Chondrocyte (in vitro differentiated cells): Measurements from ENCODE around the gene CPZ. TPM values are rescaled to one million over a fixed set of nuclear protein-coding genes. Genes with fewer than 3 reads are reported as not detected.
A peak's percentile ranks its signal among the peaks of the same experiment; 100 is the strongest.

Experiments
- DNase-seq: peaks from one replicate; pipeline ENCODE4 v3.0.0; 2021; ENCODE audit warnings: mixed read lengths, low spot score
- H3K27ac Mint-ChIP-seq: one replicate; pipeline ENCODE4 v1.8.0; 2021; ENCODE audit warnings: mild to moderate bottlenecking, moderate library complexity, mixed read lengths; ENCODE audit not compliant: unreplicated experiment
- H3K27me3 Mint-ChIP-seq: 2 replicates; pipeline ENCODE4 v1.8.0; 2021; ENCODE audit warnings: low read depth, mixed read lengths
- H3K36me3 Mint-ChIP-seq: 2 replicates; pipeline ENCODE4 v1.8.0; 2021; ENCODE audit warnings: low read depth, mixed read lengths
- H3K4me1 Mint-ChIP-seq: 2 replicates; pipeline ENCODE4 v1.8.0; 2021; ENCODE audit warnings: low read depth, mild to moderate bottlenecking, mixed read lengths
- H3K4me3 Mint-ChIP-seq: one replicate; pipeline ENCODE4 v1.8.0; 2021; ENCODE audit warnings: mild to moderate bottlenecking, moderate library complexity, mixed read lengths; ENCODE audit not compliant: unreplicated experiment
- H3K9me3 Mint-ChIP-seq: 2 replicates; pipeline ENCODE4 v1.8.0; 2021; ENCODE audit warnings: low read depth, mixed read lengths
- total RNA-seq: library from RNA; stranded (reverse); gene quantifications from 3 replicates; pipeline ENCODE4 v1.2.1, GENCODE V29; 2021
- TF ChIP-seq, protein P1 (sequence below): fragments of 200-600 bp; sonication (generic); IDR thresholded peaks from 2 replicates; pipeline ENCODE4 v1.5.0; 2021; ENCODE audit warnings: antibody characterized with exemption, mild to moderate bottlenecking, moderate library complexity

Gene CPZ
- total RNA-seq, 1 donor from 2014 or later, result 9.5 TPM

DNA sequence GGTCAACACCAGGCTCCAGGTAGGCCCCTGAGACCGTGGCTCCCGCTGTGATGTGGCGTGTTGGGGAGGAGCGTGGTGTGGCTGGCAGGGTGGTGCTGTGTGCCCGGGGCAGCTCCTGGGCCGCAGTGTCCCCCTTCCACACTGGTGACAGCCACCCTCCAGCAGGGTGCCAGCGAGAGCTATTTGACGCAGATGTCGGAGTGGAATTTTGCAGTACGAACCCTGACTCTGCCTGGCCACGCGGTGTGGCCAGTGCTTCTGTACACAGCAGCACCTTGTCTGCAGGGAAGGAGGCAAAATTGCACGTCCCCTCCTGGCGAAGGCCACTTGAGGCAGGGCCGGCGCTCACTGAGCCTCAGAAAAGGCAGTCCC lies 53.2 kb downstream of the CPZ start:
- DNase-seq, result peak; percentile 84
- Mint-ChIP-seq H3K27ac (no peak overlapping the region), H3K4me3 (no peak overlapping the region), H3K4me1 (no peaks in the 10 kb centered on the region), H3K9me3 (no peaks in the 10 kb centered on the region), H3K36me3 (no peaks in the 10 kb centered on the region), H3K27me3 (peaks cover 33% of the 10 kb centered on the region)
- TF ChIP-seq, protein P1, sequence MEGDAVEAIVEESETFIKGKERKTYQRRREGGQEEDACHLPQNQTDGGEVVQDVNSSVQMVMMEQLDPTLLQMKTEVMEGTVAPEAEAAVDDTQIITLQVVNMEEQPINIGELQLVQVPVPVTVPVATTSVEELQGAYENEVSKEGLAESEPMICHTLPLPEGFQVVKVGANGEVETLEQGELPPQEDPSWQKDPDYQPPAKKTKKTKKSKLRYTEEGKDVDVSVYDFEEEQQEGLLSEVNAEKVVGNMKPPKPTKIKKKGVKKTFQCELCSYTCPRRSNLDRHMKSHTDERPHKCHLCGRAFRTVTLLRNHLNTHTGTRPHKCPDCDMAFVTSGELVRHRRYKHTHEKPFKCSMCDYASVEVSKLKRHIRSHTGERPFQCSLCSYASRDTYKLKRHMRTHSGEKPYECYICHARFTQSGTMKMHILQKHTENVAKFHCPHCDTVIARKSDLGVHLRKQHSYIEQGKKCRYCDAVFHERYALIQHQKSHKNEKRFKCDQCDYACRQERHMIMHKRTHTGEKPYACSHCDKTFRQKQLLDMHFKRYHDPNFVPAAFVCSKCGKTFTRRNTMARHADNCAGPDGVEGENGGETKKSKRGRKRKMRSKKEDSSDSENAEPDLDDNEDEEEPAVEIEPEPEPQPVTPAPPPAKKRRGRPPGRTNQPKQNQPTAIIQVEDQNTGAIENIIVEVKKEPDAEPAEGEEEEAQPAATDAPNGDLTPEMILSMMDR, result no peak

- Mint-ChIP-seq H3K27ac (no peak overlapping the region), H3K9me3 (no peaks in the 10 kb centered on the region), H3K4me1 (no peaks in the 10 kb centered on the region), H3K36me3 (no peaks in the 10 kb centered on the region), H3K27me3 (peaks cover 31% of the 10 kb centered on the region), H3K4me3 (no peak overlapping the region)
- peak; percentile 69 for DNase-seq
- TF ChIP-seq, protein P1, result no peak
Measured at GRCh38 chr4:8646296-8647093, 53.9 kb downstream of the CPZ start.

- Mint-ChIP-seq H3K27ac (no peak overlapping the region), H3K27me3 (peaks cover 26% of the 10 kb centered on the region), H3K4me1 (no peaks in the 10 kb centered on the region), H3K9me3 (no peaks in the 10 kb centered on the region), H3K4me3 (no peak overlapping the region), H3K36me3 (no peaks in the 10 kb centered on the region)
- DNase-seq, result peak; percentile 24
- TF ChIP-seq, protein P1, result no peak
Measured at GRCh38 chr4:8647094-8647570, 54.6 kb downstream of the CPZ start.

DNA sequence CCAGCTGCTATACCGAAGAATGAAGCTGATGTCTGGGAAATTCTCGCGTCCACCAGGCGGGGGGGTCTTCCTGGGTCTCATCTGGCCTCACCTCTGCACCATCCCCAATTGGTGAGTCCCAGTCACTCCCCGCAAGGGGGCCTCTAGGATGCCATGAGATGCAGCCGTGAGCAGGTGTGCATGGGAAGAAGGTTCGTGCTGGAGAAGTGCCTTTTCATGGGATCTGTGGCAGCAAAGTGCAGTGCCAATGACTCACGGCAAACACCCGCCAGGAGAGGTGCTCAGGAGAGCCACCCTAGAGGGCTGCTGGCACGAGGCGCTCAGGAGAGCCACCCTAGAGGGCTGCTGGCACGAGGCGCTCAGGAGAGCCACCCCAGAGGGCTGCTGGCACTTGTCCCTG lies 55.1 kb downstream of the CPZ start:
- Mint-ChIP-seq H3K36me3 (no peaks in the 10 kb centered on the region), H3K27ac (no peak overlapping the region), H3K27me3 (peaks cover 28% of the 10 kb centered on the region), H3K4me3 (no peak overlapping the region), H3K9me3 (no peaks in the 10 kb centered on the region), H3K4me1 (no peaks in the 10 kb centered on the region)
- DNase-seq, result peak; percentile 48
- TF ChIP-seq, protein P1, result no peak

GRCh38 chr4:8648296-8648695 lies 55.7 kb downstream of the CPZ start:
- H3K27ac Mint-ChIP-seq, result no peak overlapping the region
- no peaks in the 10 kb centered on the region for H3K9me3 Mint-ChIP-seq
- peak; percentile 21 for DNase-seq
- no peak overlapping the region for H3K4me3 Mint-ChIP-seq
- peaks cover 30% of the 10 kb centered on the region for H3K27me3 Mint-ChIP-seq
- TF ChIP-seq, protein P1, result no peak
- no peaks in the 10 kb centered on the region for H3K4me1 Mint-ChIP-seq
- H3K36me3 Mint-ChIP-seq, result no peaks in the 10 kb centered on the region
